HCT116 (cell line): ENCODE measurements around the gene TMC6. TPM values are rescaled to one million over a fixed set of nuclear protein-coding genes. Genes with fewer than 3 reads are reported as not detected.
"Not testable (repeated sequence)": the region's sequence is repeated elsewhere in the genome, so short reads cannot be mapped to it uniquely, and the experiment has no call there.

Source experiments
- ATAC-seq: fragments of 200-7000 bp; cut with Tn5 transposase; 2 replicates; pipeline ENCODE4 v1.9.1; 2020; ENCODE audit warnings: mild to moderate bottlenecking, moderate library complexity
- BruUV-seq: library from RNA; stranded (reverse); fragments of 400-500 nt; replicated peaks from 2 replicates; lab custom pipeline; 2021; lab: Mats Ljungman, UMichigan
- CTCF ChIA-PET: fragments of 300-600 bp; sonication (Branson Sonifier 250); formaldehyde crosslinking; loops from one replicate; lab custom pipeline; 2021; ENCODE audit warnings: antibody characterized with exemption; lab: Charles Lee
- POLR2A ChIA-PET: fragments of 300-600, 350-600 bp; sonication (Branson Sonifier 250); formaldehyde crosslinking; loops from one replicate; lab custom pipeline; 2021; ENCODE audit warnings: antibody characterized with exemption; lab: Charles Lee
- RAD21 ChIA-PET, 2 experiments: fragments of 300-600 bp; sonication (Branson Sonifier 250); formaldehyde crosslinking; loops; one replicate each; lab custom pipeline; 2023; ENCODE audit warnings: low total read pairs in 2 of 2; ENCODE audit not compliant: uncharacterized antibody in 2 of 2, unreplicated experiment in 2 of 2, low non-redundant PET in 1 of 2; lab: Charles Lee
- DNase-seq: peaks from one replicate; pipeline ENCODE4 v3.0.0-alpha.2; 2010; ENCODE audit warnings: low read depth, low spot score
- H2AFZ ChIP-seq: fragments of 200-600 bp; shearing (Covaris generic), sonication (generic); 2 replicates; pipeline ENCODE4 v1.6.1; 2017; ENCODE audit warnings: low read depth, mixed run types, mixed read lengths, antibody characterized with exemption, low read length; ENCODE audit not compliant: poor library complexity, severe bottlenecking
- H3K27ac ChIP-seq: 2 replicates; pipeline ENCODE4 v1.5.1; 2012; ENCODE audit warnings: low read depth, low read length
- H3K27me3 ChIP-seq: fragments of 200-600 bp; sonication (generic); 2 replicates; pipeline ENCODE4 v1.6.1; 2016; ENCODE audit warnings: mixed run types, low read length, mixed read lengths; ENCODE audit not compliant: insufficient read depth
- H3K36me3 ChIP-seq, 2 experiments: fragments of 200-500 bp in 1 of 2; fragments of 200-600 bp in 1 of 2; sonication (Bioruptor generic) in 1 of 2; sonication (generic) in 1 of 2; 2 replicates each; pipeline versions ENCODE4 v1.5.1 to v1.6.1; 2014 to 2016; ENCODE audit warnings: low read length in 2 of 2, inconsistent platforms in 1 of 2, mixed read lengths in 1 of 2, mixed run types in 1 of 2; ENCODE audit not compliant: insufficient read depth in 2 of 2, control insufficient read depth in 1 of 2
- H3K4me1 ChIP-seq, 2 experiments: fragments of 200-600 bp in 1 of 2; sonication (generic) in 1 of 2; 2 replicates each; pipeline versions ENCODE4 v1.5.1 to v1.6.1; 2012 to 2017; ENCODE audit warnings: low read length in 2 of 2, inconsistent platforms in 1 of 2, mild to moderate bottlenecking in 1 of 2, mixed read lengths in 1 of 2, mixed run types in 1 of 2, moderate library complexity in 1 of 2; ENCODE audit not compliant: insufficient read depth in 2 of 2, control insufficient read depth in 1 of 2
- H3K4me2 ChIP-seq: fragments of 200-600 bp; sonication (generic); 2 replicates; pipeline ENCODE4 v1.6.1; 2017; ENCODE audit warnings: mixed run types, low read length, mixed read lengths
- H3K4me3 ChIP-seq, 2 experiments: fragments of 200-600 bp in 1 of 2; sonication (generic) in 1 of 2; replicated peaks in 1 of 2; 2 replicates each; pipeline ENCODE4 v1.5.1; 2011 to 2016; ENCODE audit warnings: low read length in 2 of 2, control low read depth in 1 of 2, low read depth in 1 of 2, mild to moderate bottlenecking in 1 of 2, mixed read lengths in 1 of 2, mixed run types in 1 of 2
- H3K79me2 ChIP-seq: fragments of 200-600 bp; sonication (generic); 2 replicates; pipeline ENCODE4 v1.6.1; 2017; ENCODE audit warnings: mild to moderate bottlenecking, mixed run types, low read length, moderate library complexity, mixed read lengths; ENCODE audit not compliant: insufficient read depth
- H3K9ac ChIP-seq: fragments of 200-600 bp; sonication (generic); 2 replicates; pipeline ENCODE4 v1.6.1; 2016; ENCODE audit warnings: low read length, mixed read lengths
- H3K9me2 ChIP-seq: fragments of 200-600 bp; sonication (generic), shearing (Covaris generic); 2 replicates; pipeline ENCODE4 v1.6.1; 2017; ENCODE audit warnings: mixed run types, mild to moderate bottlenecking, moderate library complexity; ENCODE audit not compliant: insufficient read depth
- H3K9me3 ChIP-seq, 2 experiments: fragments of 200-500 bp in 1 of 2; fragments of 200-600 bp in 1 of 2; sonication (Bioruptor generic) in 1 of 2; sonication (generic) in 1 of 2; 2 replicates each; pipeline ENCODE4 v1.6.1; 2014 to 2017; ENCODE audit warnings: low read length in 2 of 2, mixed read lengths in 2 of 2, inconsistent platforms in 1 of 2, low read depth in 1 of 2, mild to moderate bottlenecking in 1 of 2, mixed run types in 1 of 2, moderate library complexity in 1 of 2; ENCODE audit not compliant: control insufficient read depth in 1 of 2, insufficient read depth in 1 of 2
- H4K20me1 ChIP-seq: fragments of 200-600 bp; sonication (generic), shearing (Covaris generic); 2 replicates; pipeline ENCODE4 v1.6.1; 2017; ENCODE audit warnings: mixed run types, mild to moderate bottlenecking, moderate library complexity; ENCODE audit not compliant: insufficient read depth
- SP1 ChIP-seq: IDR thresholded peaks from 2 replicates; pipeline ENCODE4 v1.6.1; 2012; ENCODE audit warnings: low read depth
- ZBTB33 ChIP-seq: IDR thresholded peaks from 2 replicates; pipeline ENCODE4 v1.6.1; 2011; ENCODE audit warnings: mild to moderate bottlenecking, low read length, moderate library complexity; ENCODE audit not compliant: insufficient replicate concordance; ENCODE audit errors: extremely low read depth
- intact Hi-C: fragments of 100-400 bp; cut with micrococcal nuclease; formaldehyde crosslinking; loops from 2 replicates; pipeline ENCODE4 v1.10.0; 2022
- total RNA-seq: library from RNA; stranded (reverse); gene quantifications from one replicate; pipeline ENCODE4 v1.2.1, GENCODE V29; 2021; ENCODE audit not compliant: unreplicated experiment

TMC6 gene
- total RNA-seq, 1 experiment from 2014 or later = 142 TPM

GRCh38 chr17:78172249-78173051 lies 43.9 kb upstream of the TMC6 start (continued):
- TF ChIP-seq ZBTB33 (no peak), SP1 (no peak)

- Histone ChIP-seq H3K4me1 (peaks cover 16 to 54% of the 10 kb centered on the region in 2 experiments; a peak in 3 of 4 replicates), H3K4me2 (peak overlapping the region; percentile 6; the same call in 1 of the 2 replicates), H3K27ac (peak overlapping the region; percentile 10; the same call in 1 of the 2 replicates), H3K79me2 (peaks cover 30% of the 10 kb centered on the region), H3K36me3 (peaks cover 25 to 49% of the 10 kb centered on the region in 2 experiments)
- H3K9me2 ChIP-seq, CTCF ChIA-PET, H3K4me3 ChIP-seq, DNase-seq, BruUV-seq, H2AFZ ChIP-seq, intact Hi-C loops, H4K20me1 ChIP-seq, H3K9me3 ChIP-seq, H3K27me3 ChIP-seq, H3K9ac ChIP-seq, RAD21 ChIA-PET, ATAC-seq: not testable (repeated sequence)
- POLR2A ChIA-PET = interaction anchor here (1.0 kb wide), 1 partner anchor 15 kb away, joined by 4 read pairs; the partner anchor contains the start of gene TK1
Measured at GRCh38 chr17:78171591-78172248, 43.2 kb upstream of the TMC6 start.
